Coronary artery (tissue), 2 donors: Measurements from ENCODE around the gene IL1R2.
A peak's percentile ranks its signal among the peaks of the same experiment; 100 is the strongest.
"Not testable (repeated sequence)": the region's sequence is repeated elsewhere in the genome, so short reads cannot be mapped to it uniquely, and the experiment has no call there.

Experiments
- DNase-seq: peaks from one replicate; pipeline ENCODE4 v3.0.0-alpha.2; 2017; ENCODE audit warnings: low spot score
- H3K27ac ChIP-seq, 2 donors: fragments of 200-600 bp; sonication (generic); one replicate each; pipeline ENCODE4 v1.5.1; 2016 to 2019
- H3K4me3 ChIP-seq: fragments of 200-600 bp; sonication (generic); 2 replicates; pipeline ENCODE4 v1.5.1; 2016; ENCODE audit warnings: mild to moderate bottlenecking, moderate library complexity
- CTCF ChIP-seq: fragments of 200-600 bp; sonication (generic); IDR thresholded peaks from one replicate; pipeline ENCODE4 v1.5.1; 2019; ENCODE audit warnings: antibody characterized with exemption

Gene IL1R2

GRCh38 chr2:102063487-102063911 is 71.7 kb downstream of the IL1R2 start:
- Histone ChIP-seq H3K27ac (peak overlapping the region; percentile 91 to 95), H3K4me3 (no peak overlapping the region)
- peak; percentile 90 for DNase-seq
- TF ChIP-seq CTCF, result no peak

- peak; percentile 96 for DNase-seq
- H3K4me3 ChIP-seq, result peak overlapping the region; percentile 51
- no peak for TF ChIP-seq CTCF
- peak overlapping the region; percentile 91 to 95 for H3K27ac ChIP-seq
Observed at GRCh38 chr2:102063941-102064678, 72.3 kb downstream of the IL1R2 start.

GRCh38 chr2:102064679-102065674 is 73.2 kb downstream of the IL1R2 start:
- no peak for TF ChIP-seq CTCF
- Histone ChIP-seq H3K4me3 (peak overlapping the region; percentile 51), H3K27ac (peak overlapping the region; percentile 91 to 95)
- DNase-seq, result no peak

- Histone ChIP-seq H3K4me3 (peak overlapping the region; percentile 51), H3K27ac (peak overlapping the region; percentile 91 to 95)
- TF ChIP-seq CTCF, result no peak
- no peak for DNase-seq
Observed at GRCh38 chr2:102065675-102066252, 74.0 kb downstream of the IL1R2 start.

- no peak for TF ChIP-seq CTCF
- Histone ChIP-seq H3K4me3 (no peak overlapping the region), H3K27ac (peak overlapping the region in 1 of 2 donors; percentile 33)
- DNase-seq, result no peak
Observed at GRCh38 chr2:102066554-102066953, 74.8 kb downstream of the IL1R2 start.

GRCh38 chr2:102068126-102068525 is 76.4 kb downstream of the IL1R2 start:
- not testable (repeated sequence) for DNase-seq, H3K27ac ChIP-seq

GRCh38 chr2:102069311-102069974 is 77.7 kb downstream of the IL1R2 start:
- no peak overlapping the region for H3K4me3 ChIP-seq
- no peak for DNase-seq
- H3K27ac ChIP-seq, result peak overlapping the region; percentile 63 to 75
- TF ChIP-seq CTCF, result no peak

More at GRCh38 chr2:102068126-102068525, 76.4 kb downstream of the IL1R2 start:
- H3K4me3 ChIP-seq, result not testable (repeated sequence)
